MM.1S (cell line): ENCODE data around the gene LRRC14B.

Source experiments
- CTCF ChIP-seq: fragments of 300-600 bp; sonication (generic); IDR thresholded peaks from 2 replicates; pipeline ENCODE4 v1.5.1; 2016; ENCODE audit warnings: antibody characterized with exemption, low read length, mixed read lengths
- EZH2 ChIP-seq: fragments of 300-600 bp; sonication (generic); optimal IDR thresholded peaks from 2 replicates; pipeline ENCODE3; 2017; ENCODE audit warnings: low read depth, mild to moderate bottlenecking, antibody characterized with exemption, low read length, mixed read lengths

GRCh38 chr5:204001-204400 lies 12.7 kb downstream of the LRRC14B start:
- no peak for TF ChIP-seq CTCF
- no peak for TF ChIP-seq EZH2
